Glutamatergic neuron (in vitro differentiated cells): Measurements from ENCODE around the gene WNT3A. TPM values are rescaled to one million over a fixed set of nuclear protein-coding genes. Genes with fewer than 3 reads are reported as not detected.

Experiments
- DNase-seq: peaks from one replicate; pipeline ENCODE4 v3.0.0; 2022
- H3K27ac Mint-ChIP-seq: one replicate; pipeline ENCODE4 v1.8.0; 2020; ENCODE audit warnings: mild to moderate bottlenecking, mixed read lengths, inconsistent platforms; ENCODE audit not compliant: unreplicated experiment
- H3K27me3 Mint-ChIP-seq: one replicate; pipeline ENCODE4 v1.8.0; 2020; ENCODE audit warnings: mild to moderate bottlenecking, moderate library complexity, mixed read lengths, inconsistent platforms; ENCODE audit not compliant: unreplicated experiment
- H3K36me3 Mint-ChIP-seq: one replicate; pipeline ENCODE4 v1.8.0; 2020; ENCODE audit warnings: mild to moderate bottlenecking, mixed read lengths, inconsistent platforms; ENCODE audit not compliant: unreplicated experiment
- H3K4me1 Mint-ChIP-seq: one replicate; pipeline ENCODE4 v1.8.0; 2020; ENCODE audit warnings: mild to moderate bottlenecking, low read depth, mixed read lengths, inconsistent platforms; ENCODE audit not compliant: unreplicated experiment
- H3K4me3 Mint-ChIP-seq: one replicate; pipeline ENCODE4 v1.8.0; 2020; ENCODE audit warnings: mild to moderate bottlenecking, mixed read lengths, inconsistent platforms; ENCODE audit not compliant: unreplicated experiment
- H3K9me3 Mint-ChIP-seq: one replicate; pipeline ENCODE4 v1.8.0; 2020; ENCODE audit warnings: mild to moderate bottlenecking, moderate library complexity, mixed read lengths, inconsistent platforms; ENCODE audit not compliant: unreplicated experiment
- CTCF ChIP-seq: fragments of 200-600 bp; sonication (generic); IDR thresholded peaks from one replicate; pipeline ENCODE4 v1.5.0; 2021; ENCODE audit not compliant: partially characterized antibody, unreplicated experiment
- total RNA-seq: library from RNA; stranded (reverse); fragmentation: NEBNext Ultra II Directional; extraction: Animal tissue kit (Norgen Biotek cat#: 25700); gene quantifications from one replicate; pipeline ENCODE4 v1.2.1, GENCODE V29; 2021; ENCODE audit not compliant: unreplicated experiment

The WNT3A gene
- total RNA-seq, 1 donor from 2014 or later, result not detected

DNA sequence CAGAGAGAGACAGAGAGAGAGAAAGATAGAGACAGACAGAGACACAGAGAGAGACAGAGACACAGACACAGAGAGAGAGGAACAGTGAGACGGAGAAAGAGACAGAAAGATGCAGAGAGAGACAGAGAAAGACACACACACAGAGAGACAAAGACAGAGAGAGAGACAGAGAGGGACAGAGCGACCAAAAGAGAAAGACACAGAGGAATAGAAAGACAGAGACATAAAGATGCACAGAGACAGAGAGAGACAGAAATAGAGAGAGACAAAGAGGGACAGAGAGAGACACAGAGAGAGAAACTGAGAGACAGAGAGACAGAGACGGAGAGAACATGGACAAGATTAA lies 16.5 kb downstream of the WNT3A start:
- DNase-seq, result no peak
- Mint-ChIP-seq H3K4me1 (no peaks in the 10 kb centered on the region), H3K36me3 (no peaks in the 10 kb centered on the region), H3K27me3 (peaks cover 6% of the 10 kb centered on the region), H3K4me3 (peak overlapping the region; percentile 16), H3K9me3 (peaks cover 3% of the 10 kb centered on the region), H3K27ac (no peak overlapping the region)
- no peak for TF ChIP-seq CTCF

GRCh38 chr1:228029281-228029680 lies 22.5 kb downstream of the WNT3A start:
- peak; percentile 2 for DNase-seq
- no peak overlapping the region for H3K4me3 Mint-ChIP-seq
- H3K27ac Mint-ChIP-seq, result no peak overlapping the region
- H3K27me3 Mint-ChIP-seq, result no peaks in the 10 kb centered on the region
- H3K36me3 Mint-ChIP-seq, result peaks cover 7% of the 10 kb centered on the region
- TF ChIP-seq CTCF, result no peak
- no peaks in the 10 kb centered on the region for H3K4me1 Mint-ChIP-seq
- peaks cover 4% of the 10 kb centered on the region for H3K9me3 Mint-ChIP-seq

- Mint-ChIP-seq H3K27ac (no peak overlapping the region), H3K4me1 (no peaks in the 10 kb centered on the region), H3K9me3 (peaks cover 3% of the 10 kb centered on the region), H3K4me3 (no peak overlapping the region), H3K27me3 (peaks cover 2% of the 10 kb centered on the region), H3K36me3 (peaks cover 7% of the 10 kb centered on the region)
- no peak for TF ChIP-seq CTCF
- no peak for DNase-seq
Measured at GRCh38 chr1:228030451-228031201, 23.8 kb downstream of the WNT3A start.

GRCh38 chr1:228031276-228031995 lies 24.6 kb downstream of the WNT3A start:
- H3K36me3 Mint-ChIP-seq, result peaks cover 7% of the 10 kb centered on the region
- H3K27me3 Mint-ChIP-seq, result peaks cover 2% of the 10 kb centered on the region
- peaks cover 3% of the 10 kb centered on the region for H3K9me3 Mint-ChIP-seq
- no peak overlapping the region for H3K4me3 Mint-ChIP-seq
- H3K4me1 Mint-ChIP-seq, result no peaks in the 10 kb centered on the region
- DNase-seq, result no peak
- TF ChIP-seq CTCF, result no peak
- H3K27ac Mint-ChIP-seq, result no peak overlapping the region

DNA sequence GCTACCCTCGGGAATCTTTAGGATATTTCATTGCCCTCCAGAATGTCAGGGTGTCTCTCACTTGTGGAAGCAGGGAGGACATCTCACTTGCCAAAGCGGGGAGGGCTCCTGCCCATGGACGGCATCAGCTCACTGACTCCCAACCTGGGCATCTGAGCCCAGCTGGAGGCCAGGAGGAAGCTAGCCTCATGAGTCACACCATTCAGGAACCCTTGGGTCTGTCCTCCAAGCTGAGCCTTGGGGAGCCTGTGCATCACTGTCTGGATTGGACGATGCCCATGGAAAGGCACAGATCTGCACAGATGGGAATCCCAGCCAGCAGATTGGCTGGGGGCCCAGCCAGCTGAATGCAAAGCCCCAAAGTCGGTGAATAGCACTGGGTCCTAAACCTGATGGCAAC lies 25.2 kb downstream of the WNT3A start:
- H3K27ac Mint-ChIP-seq, result no peak overlapping the region
- H3K36me3 Mint-ChIP-seq, result peaks cover 7% of the 10 kb centered on the region
- no peak overlapping the region for H3K4me3 Mint-ChIP-seq
- no peak for TF ChIP-seq CTCF
- H3K9me3 Mint-ChIP-seq, result peaks cover 3% of the 10 kb centered on the region
- H3K27me3 Mint-ChIP-seq, result peaks cover 4% of the 10 kb centered on the region
- no peaks in the 10 kb centered on the region for H3K4me1 Mint-ChIP-seq
- DNase-seq, result no peak
